Upper lobe of left lung (tissue), 4 donors: ENCODE data around the gene CSPG4.

Experiments used
- EP300 ChIP-seq, 4 donors: sonication (generic); formaldehyde crosslinking; IDR thresholded peaks; one replicate each; pipeline ENCODE4 v1.5.1; 2017; ENCODE audit warnings: antibody characterized with exemption in 4 of 4, control low read depth in 2 of 4
- POLR2A ChIP-seq, 4 donors: fragments of 450-650 bp; IDR thresholded peaks; one replicate each; pipeline ENCODE4 v1.5.1; 2016 to 2017; ENCODE audit warnings: antibody characterized with exemption in 4 of 4, mild to moderate bottlenecking in 2 of 4
- POLR2AphosphoS5 ChIP-seq, 2 donors: sonication (generic); formaldehyde crosslinking; IDR thresholded peaks; one replicate each; pipeline ENCODE4 v1.5.1; 2017; ENCODE audit warnings: antibody characterized with exemption in 2 of 2
- TF ChIP-seq, protein P1 (sequence below), 6 experiments: fragments of 450-650 bp in 4 of 6; fragments of 200-600 bp in 2 of 6; sonication (generic) in 2 of 6; IDR thresholded peaks; one replicate each; pipeline ENCODE4 v1.5.1; 2016 to 2019; ENCODE audit warnings: antibody characterized with exemption in 6 of 6

- TF ChIP-seq POLR2AphosphoS5 (IDR thresholded peaks at IDR 0.05), result no peak
- TF ChIP-seq, protein P1, sequence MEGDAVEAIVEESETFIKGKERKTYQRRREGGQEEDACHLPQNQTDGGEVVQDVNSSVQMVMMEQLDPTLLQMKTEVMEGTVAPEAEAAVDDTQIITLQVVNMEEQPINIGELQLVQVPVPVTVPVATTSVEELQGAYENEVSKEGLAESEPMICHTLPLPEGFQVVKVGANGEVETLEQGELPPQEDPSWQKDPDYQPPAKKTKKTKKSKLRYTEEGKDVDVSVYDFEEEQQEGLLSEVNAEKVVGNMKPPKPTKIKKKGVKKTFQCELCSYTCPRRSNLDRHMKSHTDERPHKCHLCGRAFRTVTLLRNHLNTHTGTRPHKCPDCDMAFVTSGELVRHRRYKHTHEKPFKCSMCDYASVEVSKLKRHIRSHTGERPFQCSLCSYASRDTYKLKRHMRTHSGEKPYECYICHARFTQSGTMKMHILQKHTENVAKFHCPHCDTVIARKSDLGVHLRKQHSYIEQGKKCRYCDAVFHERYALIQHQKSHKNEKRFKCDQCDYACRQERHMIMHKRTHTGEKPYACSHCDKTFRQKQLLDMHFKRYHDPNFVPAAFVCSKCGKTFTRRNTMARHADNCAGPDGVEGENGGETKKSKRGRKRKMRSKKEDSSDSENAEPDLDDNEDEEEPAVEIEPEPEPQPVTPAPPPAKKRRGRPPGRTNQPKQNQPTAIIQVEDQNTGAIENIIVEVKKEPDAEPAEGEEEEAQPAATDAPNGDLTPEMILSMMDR (IDR thresholded peaks at IDR 0.05), result no peak
- no peak for TF ChIP-seq POLR2A (IDR thresholded peaks at IDR 0.05)
- no peak for TF ChIP-seq EP300 (IDR thresholded peaks at IDR 0.05)
Observed at GRCh38 chr15:75682181-75683135, 30.2 kb downstream of the CSPG4 start.
